ENCODE data around the gene PPP1R13B.

DNA sequence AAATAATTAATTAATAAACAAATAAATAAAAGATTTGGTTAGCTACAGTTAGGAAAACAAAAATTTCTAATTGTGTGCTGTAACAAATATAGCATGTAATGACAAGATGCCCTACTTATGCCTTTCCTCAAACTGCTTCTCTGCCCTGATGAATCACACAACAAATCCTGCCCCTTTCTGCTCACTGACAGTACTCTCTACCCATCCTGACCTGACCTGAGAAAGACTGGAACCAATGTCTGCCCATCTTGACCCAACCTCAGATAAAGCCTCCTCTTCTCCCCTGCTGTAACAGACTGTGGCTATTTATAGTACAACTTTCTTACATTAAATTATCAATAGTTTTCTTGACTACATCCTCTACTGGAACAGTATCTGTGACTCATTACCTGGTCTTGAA, 43.7 kb downstream of the PPP1R13B start:
- TF ChIP-seq, protein P1, sequence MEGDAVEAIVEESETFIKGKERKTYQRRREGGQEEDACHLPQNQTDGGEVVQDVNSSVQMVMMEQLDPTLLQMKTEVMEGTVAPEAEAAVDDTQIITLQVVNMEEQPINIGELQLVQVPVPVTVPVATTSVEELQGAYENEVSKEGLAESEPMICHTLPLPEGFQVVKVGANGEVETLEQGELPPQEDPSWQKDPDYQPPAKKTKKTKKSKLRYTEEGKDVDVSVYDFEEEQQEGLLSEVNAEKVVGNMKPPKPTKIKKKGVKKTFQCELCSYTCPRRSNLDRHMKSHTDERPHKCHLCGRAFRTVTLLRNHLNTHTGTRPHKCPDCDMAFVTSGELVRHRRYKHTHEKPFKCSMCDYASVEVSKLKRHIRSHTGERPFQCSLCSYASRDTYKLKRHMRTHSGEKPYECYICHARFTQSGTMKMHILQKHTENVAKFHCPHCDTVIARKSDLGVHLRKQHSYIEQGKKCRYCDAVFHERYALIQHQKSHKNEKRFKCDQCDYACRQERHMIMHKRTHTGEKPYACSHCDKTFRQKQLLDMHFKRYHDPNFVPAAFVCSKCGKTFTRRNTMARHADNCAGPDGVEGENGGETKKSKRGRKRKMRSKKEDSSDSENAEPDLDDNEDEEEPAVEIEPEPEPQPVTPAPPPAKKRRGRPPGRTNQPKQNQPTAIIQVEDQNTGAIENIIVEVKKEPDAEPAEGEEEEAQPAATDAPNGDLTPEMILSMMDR (IDR thresholded peaks at IDR 0.05 in 4 of 5, conservative IDR thresholded peaks at IDR 0.05 in 1 of 5): no peak
- TF ChIP-seq POLR2A (IDR thresholded peaks at IDR 0.05): no peak
